ENCODE measurements around the gene FFAR1.

Gene FFAR1

GRCh38 chr19:35347171-35347929 is at the start of gene FFAR1:
Gene FFAR1, plus strand, starts transcription at chr19:35347902. Its CDS starts 3,650 bp downstream, at chr19:35351552.
- peaks cover 5% of the 10 kb centered on the region; the same call in 1 of the 2 replicates for H3K27me3 ChIP-seq (ENCODE audit: insufficient read depth, low read length)
- H3K4me3 ChIP-seq (ENCODE audit: low read length): no peak within 1 kb of the TSS
- no peak within 1 kb of the TSS for H3K9ac ChIP-seq (ENCODE audit: low read depth, low read length)
- H3K36me3 ChIP-seq (ENCODE audit: insufficient read depth, low read depth, low read length): no peaks in the 10 kb centered on the region
- no peak within 1 kb of the TSS for H3K27ac ChIP-seq (ENCODE audit: low read length)
- no peaks in the 10 kb centered on the region for H3K9me3 ChIP-seq (ENCODE audit: insufficient read depth, low read depth, low read length)
- no peaks in the 10 kb centered on the region for H3K4me1 ChIP-seq (ENCODE audit: insufficient read depth, low read length)

GRCh38 chr19:35297922-35298321 is 49.8 kb upstream of the FFAR1 start:
- Histone ChIP-seq H3K4me1 (ENCODE audit: insufficient read depth, low read length) (no peaks in the 10 kb centered on the region; the same call in 1 of the 2 replicates), H3K27me3 (ENCODE audit: insufficient read depth, low read length) (0 out of 2 replicates have a peak, but pooled peaks cover 2% of the 10 kb centered on the region), H3K27ac (ENCODE audit: low read length) (no peak overlapping the region), H3K4me3 (ENCODE audit: low read length) (no peak overlapping the region), H3K9ac (ENCODE audit: low read depth, low read length) (no peak overlapping the region), H3K36me3 (ENCODE audit: insufficient read depth, low read depth, low read length) (no peaks in the 10 kb centered on the region), H3K9me3 (ENCODE audit: insufficient read depth, low read depth, low read length) (no peaks in the 10 kb centered on the region)

GRCh38 chr19:35298561-35298972 is 49.1 kb upstream of the FFAR1 start:
- Histone ChIP-seq H3K4me1 (ENCODE audit: insufficient read depth, low read length) (no peaks in the 10 kb centered on the region; the same call in 1 of the 2 replicates), H3K27me3 (ENCODE audit: insufficient read depth, low read length) (no peaks in the 10 kb centered on the region), H3K27ac (ENCODE audit: low read length) (no peak overlapping the region)

GRCh38 chr19:35299523-35300338 is 48.0 kb upstream of the FFAR1 start:
- Histone ChIP-seq H3K4me3 (ENCODE audit: low read length) (no peak overlapping the region), H3K9ac (ENCODE audit: low read depth, low read length) (no peak overlapping the region), H3K27ac (ENCODE audit: low read length) (no peak overlapping the region), H3K9me3 (ENCODE audit: insufficient read depth, low read depth, low read length) (no peaks in the 10 kb centered on the region), H3K4me1 (ENCODE audit: insufficient read depth, low read length) (no peaks in the 10 kb centered on the region), H3K36me3 (ENCODE audit: insufficient read depth, low read depth, low read length) (no peaks in the 10 kb centered on the region), H3K27me3 (ENCODE audit: insufficient read depth, low read length) (no peaks in the 10 kb centered on the region)

More at GRCh38 chr19:35298561-35298972, 49.1 kb upstream of the FFAR1 start:
- no peak overlapping the region for H3K9ac ChIP-seq (ENCODE audit: low read depth, low read length)
- no peak overlapping the region for H3K4me3 ChIP-seq (ENCODE audit: low read length)
- H3K36me3 ChIP-seq (ENCODE audit: insufficient read depth, low read depth, low read length): no peaks in the 10 kb centered on the region
- H3K9me3 ChIP-seq (ENCODE audit: insufficient read depth, low read depth, low read length): no peaks in the 10 kb centered on the region

GRCh38 chr19:35300339-35300649 is 47.4 kb upstream of the FFAR1 start:
- Histone ChIP-seq H3K27me3 (ENCODE audit: insufficient read depth, low read length) (no peaks in the 10 kb centered on the region), H3K9me3 (ENCODE audit: insufficient read depth, low read depth, low read length) (no peaks in the 10 kb centered on the region), H3K4me1 (ENCODE audit: insufficient read depth, low read length) (no peaks in the 10 kb centered on the region), H3K4me3 (ENCODE audit: low read length) (no peak overlapping the region), H3K36me3 (ENCODE audit: insufficient read depth, low read depth, low read length) (no peaks in the 10 kb centered on the region), H3K27ac (ENCODE audit: low read length) (no peak overlapping the region), H3K9ac (ENCODE audit: low read depth, low read length) (no peak overlapping the region)

- H3K27ac ChIP-seq (ENCODE audit: low read length): no peak overlapping the region
- H3K4me3 ChIP-seq (ENCODE audit: low read length): no peak overlapping the region
- H3K9me3 ChIP-seq (ENCODE audit: insufficient read depth, low read depth, low read length): no peaks in the 10 kb centered on the region
- H3K36me3 ChIP-seq (ENCODE audit: insufficient read depth, low read depth, low read length): no peaks in the 10 kb centered on the region
- H3K9ac ChIP-seq (ENCODE audit: low read depth, low read length): no peak overlapping the region
- no peaks in the 10 kb centered on the region for H3K27me3 ChIP-seq (ENCODE audit: insufficient read depth, low read length)
- no peaks in the 10 kb centered on the region for H3K4me1 ChIP-seq (ENCODE audit: insufficient read depth, low read length)
Observed at GRCh38 chr19:35301961-35302360, 45.7 kb upstream of the FFAR1 start.

GRCh38 chr19:35302446-35302845 is 45.3 kb upstream of the FFAR1 start:
- Histone ChIP-seq H3K4me3 (ENCODE audit: low read length) (no peak overlapping the region), H3K27ac (ENCODE audit: low read length) (no peak overlapping the region), H3K9ac (ENCODE audit: low read depth, low read length) (no peak overlapping the region), H3K27me3 (ENCODE audit: insufficient read depth, low read length) (no peaks in the 10 kb centered on the region), H3K9me3 (ENCODE audit: insufficient read depth, low read depth, low read length) (no peaks in the 10 kb centered on the region), H3K36me3 (ENCODE audit: insufficient read depth, low read depth, low read length) (no peaks in the 10 kb centered on the region), H3K4me1 (ENCODE audit: insufficient read depth, low read length) (no peaks in the 10 kb centered on the region)

- Histone ChIP-seq H3K27ac (ENCODE audit: low read length) (no peak overlapping the region), H3K9me3 (ENCODE audit: insufficient read depth, low read depth, low read length) (no peaks in the 10 kb centered on the region), H3K27me3 (ENCODE audit: insufficient read depth, low read length) (no peaks in the 10 kb centered on the region), H3K36me3 (ENCODE audit: insufficient read depth, low read depth, low read length) (no peaks in the 10 kb centered on the region), H3K9ac (ENCODE audit: low read depth, low read length) (no peak overlapping the region), H3K4me3 (ENCODE audit: low read length) (no peak overlapping the region), H3K4me1 (ENCODE audit: insufficient read depth, low read length) (no peaks in the 10 kb centered on the region)
Observed at GRCh38 chr19:35303357-35303915, 44.3 kb upstream of the FFAR1 start.

- no peaks in the 10 kb centered on the region for H3K4me1 ChIP-seq (ENCODE audit: insufficient read depth, low read length)
- no peak overlapping the region for H3K9ac ChIP-seq (ENCODE audit: low read depth, low read length)
- H3K36me3 ChIP-seq (ENCODE audit: insufficient read depth, low read depth, low read length): no peaks in the 10 kb centered on the region
- no peak overlapping the region for H3K4me3 ChIP-seq (ENCODE audit: low read length)
- H3K9me3 ChIP-seq (ENCODE audit: insufficient read depth, low read depth, low read length): no peaks in the 10 kb centered on the region
- no peak overlapping the region for H3K27ac ChIP-seq (ENCODE audit: low read length)
- no peaks in the 10 kb centered on the region for H3K27me3 ChIP-seq (ENCODE audit: insufficient read depth, low read length)
Observed at GRCh38 chr19:35304036-35304435, 43.7 kb upstream of the FFAR1 start.

- H3K9me3 ChIP-seq (ENCODE audit: insufficient read depth, low read depth, low read length): no peaks in the 10 kb centered on the region
- H3K4me1 ChIP-seq (ENCODE audit: insufficient read depth, low read length): no peaks in the 10 kb centered on the region
- H3K27me3 ChIP-seq (ENCODE audit: insufficient read depth, low read length): no peaks in the 10 kb centered on the region
- H3K4me3 ChIP-seq (ENCODE audit: low read length): no peak overlapping the region
- H3K9ac ChIP-seq (ENCODE audit: low read depth, low read length): no peak overlapping the region
- no peak overlapping the region for H3K27ac ChIP-seq (ENCODE audit: low read length)
- no peaks in the 10 kb centered on the region for H3K36me3 ChIP-seq (ENCODE audit: insufficient read depth, low read depth, low read length)
Observed at GRCh38 chr19:35305181-35305580, 42.5 kb upstream of the FFAR1 start.

- Histone ChIP-seq H3K9ac (ENCODE audit: low read depth, low read length) (no peak overlapping the region), H3K27me3 (ENCODE audit: insufficient read depth, low read length) (no peaks in the 10 kb centered on the region), H3K4me1 (ENCODE audit: insufficient read depth, low read length) (no peaks in the 10 kb centered on the region; the same call in 1 of the 2 replicates), H3K36me3 (ENCODE audit: insufficient read depth, low read depth, low read length) (no peaks in the 10 kb centered on the region), H3K27ac (ENCODE audit: low read length) (no peak overlapping the region), H3K4me3 (ENCODE audit: low read length) (no peak overlapping the region), H3K9me3 (ENCODE audit: insufficient read depth, low read depth, low read length) (no peaks in the 10 kb centered on the region)
Observed at GRCh38 chr19:35306473-35307246, 41.0 kb upstream of the FFAR1 start.

All from iPS-20b (cell line).